Measurements from ENCODE around the gene ZNRF1. TPM values are rescaled to one million over a fixed set of nuclear protein-coding genes. Genes with fewer than 3 reads are reported as not detected.

Gene ZNRF1
- total and polyA plus RNA-seq, 2 of the 13 experiments (the other 11 are each of a cell fraction or from before 2014, with no cell fraction given) = 43.9 to 58.7 TPM

DNA sequence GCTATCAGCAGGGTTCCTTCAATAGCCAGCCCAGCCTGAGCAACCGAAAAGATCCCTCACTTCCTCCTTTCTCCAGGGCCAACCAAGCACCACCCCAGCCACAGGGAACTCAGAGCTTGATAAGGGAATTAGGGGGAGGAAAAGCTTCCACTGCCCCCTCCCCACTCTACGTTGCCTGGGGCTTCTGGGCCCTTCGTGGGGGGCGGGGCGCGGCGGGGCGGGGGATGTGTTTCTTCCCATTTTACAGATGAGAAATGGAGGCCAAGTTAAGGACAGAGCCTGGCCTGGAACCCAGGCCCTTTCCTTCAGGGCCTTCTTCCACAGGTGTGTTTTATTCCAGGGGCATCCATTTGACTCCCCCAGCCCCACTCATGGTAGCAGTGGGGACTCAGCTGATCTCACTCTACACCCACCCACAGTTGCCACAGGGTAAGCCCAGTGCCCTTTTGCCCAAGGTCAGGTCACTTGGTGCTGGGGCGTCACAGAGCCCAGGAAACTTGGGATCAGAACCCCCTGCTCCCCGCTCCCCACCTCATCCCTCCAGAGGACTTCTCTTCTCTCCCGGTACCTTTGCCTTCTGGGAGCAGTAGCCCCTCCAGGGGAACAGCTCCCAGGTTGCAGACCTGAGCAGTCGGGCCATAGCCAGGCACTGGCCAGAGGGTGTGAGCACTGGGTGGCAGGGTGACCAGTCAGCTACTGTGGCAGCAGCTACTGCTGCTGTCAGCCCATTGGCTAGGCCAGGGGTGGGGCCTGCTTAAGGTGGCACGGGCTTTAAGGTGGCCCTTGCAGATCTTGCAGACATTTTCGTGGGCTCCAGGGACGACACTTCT, 117.5 kb downstream of the ZNRF1 start, which contains the start of gene LDHD (continued):
- TF ChIP-seq TBL1XR1 (IDR thresholded peaks at IDR 0.05; ENCODE audit: borderline replicate concordance, low read length, partially characterized antibody) (no peak), ZNF547 (CRISPR knock-in tag; IDR thresholded peaks at IDR 0.05) (peak; percentile 65; the same call in 1 of the 2 replicates), ARHGAP35 (CRISPR knock-in tag; IDR thresholded peaks at IDR 0.05; ENCODE audit: borderline replicate concordance) (no peak), ZNF790 (CRISPR knock-in tag; IDR thresholded peaks at IDR 0.05; ENCODE audit: borderline replicate concordance) (peak; percentile 46; the same call in 1 of the 2 replicates), ZKSCAN8 (CRISPR knock-in tag; IDR thresholded peaks at IDR 0.05; ENCODE audit: borderline replicate concordance) (0 out of 2 replicates have a peak, but pooled peaks have one; percentile 72), NRL (CRISPR knock-in tag; IDR thresholded peaks at IDR 0.05; ENCODE audit: borderline replicate concordance) (peak; percentile 97), ZNF615 (CRISPR knock-in tag; IDR thresholded peaks at IDR 0.05; ENCODE audit: borderline replicate concordance) (0 out of 2 replicates have a peak, but pooled peaks have one; percentile 58), ZNF562 (CRISPR knock-in tag; IDR thresholded peaks at IDR 0.05; ENCODE audit: borderline replicate concordance) (no peak), TOE1 (CRISPR knock-in tag; IDR thresholded peaks at IDR 0.05) (0 out of 2 replicates have a peak, but pooled peaks have one; percentile 35), PHF21A (CRISPR knock-in tag; IDR thresholded peaks at IDR 0.05) (no peak), SP1 (IDR thresholded peaks at IDR 0.05) (no peak), SP1 (CRISPR knock-in tag; IDR thresholded peaks at IDR 0.05) (peak; percentile 68), ZNF207 (IDR thresholded peaks at IDR 0.05; ENCODE audit: borderline replicate concordance) (no peak), AGO2 (optimal IDR thresholded peaks at IDR 0.05; ENCODE audit: low read depth, low read length) (peak; percentile 28), KLF11 (CRISPR knock-in tag; IDR thresholded peaks at IDR 0.05) (peak; percentile 76; the same call in 1 of the 2 replicates), PHF8 (CRISPR knock-in tag; IDR thresholded peaks at IDR 0.05) (peak; percentile 89), GZF1 (CRISPR knock-in tag; IDR thresholded peaks at IDR 0.05) (peak; percentile 44; the same call in 1 of the 2 replicates), ZNF598 (CRISPR knock-in tag; IDR thresholded peaks at IDR 0.05; ENCODE audit: borderline replicate concordance) (peak; percentile 94; the same call in 1 of the 2 replicates), ZNF335 (CRISPR knock-in tag; IDR thresholded peaks at IDR 0.05) (no peak; the same call in 1 of the 2 replicates)
- TF ChIP-seq, protein P1, sequence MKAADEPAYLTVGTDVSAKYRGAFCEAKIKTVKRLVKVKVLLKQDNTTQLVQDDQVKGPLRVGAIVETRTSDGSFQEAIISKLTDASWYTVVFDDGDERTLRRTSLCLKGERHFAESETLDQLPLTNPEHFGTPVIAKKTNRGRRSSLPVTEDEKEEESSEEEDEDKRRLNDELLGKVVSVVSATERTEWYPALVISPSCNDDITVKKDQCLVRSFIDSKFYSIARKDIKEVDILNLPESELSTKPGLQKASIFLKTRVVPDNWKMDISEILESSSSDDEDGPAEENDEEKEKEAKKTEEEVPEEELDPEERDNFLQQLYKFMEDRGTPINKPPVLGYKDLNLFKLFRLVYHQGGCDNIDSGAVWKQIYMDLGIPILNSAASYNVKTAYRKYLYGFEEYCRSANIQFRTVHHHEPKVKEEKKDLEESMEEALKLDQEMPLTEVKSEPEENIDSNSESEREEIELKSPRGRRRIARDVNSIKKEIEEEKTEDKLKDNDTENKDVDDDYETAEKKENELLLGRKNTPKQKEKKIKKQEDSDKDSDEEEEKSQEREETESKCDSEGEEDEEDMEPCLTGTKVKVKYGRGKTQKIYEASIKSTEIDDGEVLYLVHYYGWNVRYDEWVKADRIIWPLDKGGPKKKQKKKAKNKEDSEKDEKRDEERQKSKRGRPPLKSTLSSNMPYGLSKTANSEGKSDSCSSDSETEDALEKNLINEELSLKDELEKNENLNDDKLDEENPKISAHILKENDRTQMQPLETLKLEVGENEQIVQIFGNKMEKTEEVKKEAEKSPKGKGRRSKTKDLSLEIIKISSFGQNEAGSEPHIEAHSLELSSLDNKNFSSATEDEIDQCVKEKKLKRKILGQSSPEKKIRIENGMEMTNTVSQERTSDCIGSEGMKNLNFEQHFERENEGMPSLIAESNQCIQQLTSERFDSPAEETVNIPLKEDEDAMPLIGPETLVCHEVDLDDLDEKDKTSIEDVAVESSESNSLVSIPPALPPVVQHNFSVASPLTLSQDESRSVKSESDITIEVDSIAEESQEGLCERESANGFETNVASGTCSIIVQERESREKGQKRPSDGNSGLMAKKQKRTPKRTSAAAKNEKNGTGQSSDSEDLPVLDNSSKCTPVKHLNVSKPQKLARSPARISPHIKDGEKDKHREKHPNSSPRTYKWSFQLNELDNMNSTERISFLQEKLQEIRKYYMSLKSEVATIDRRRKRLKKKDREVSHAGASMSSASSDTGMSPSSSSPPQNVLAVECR (CRISPR knock-in tag; IDR thresholded peaks at IDR 0.05; ENCODE audit: borderline replicate concordance) = peak; percentile 88
- TF ChIP-seq, protein P2, sequence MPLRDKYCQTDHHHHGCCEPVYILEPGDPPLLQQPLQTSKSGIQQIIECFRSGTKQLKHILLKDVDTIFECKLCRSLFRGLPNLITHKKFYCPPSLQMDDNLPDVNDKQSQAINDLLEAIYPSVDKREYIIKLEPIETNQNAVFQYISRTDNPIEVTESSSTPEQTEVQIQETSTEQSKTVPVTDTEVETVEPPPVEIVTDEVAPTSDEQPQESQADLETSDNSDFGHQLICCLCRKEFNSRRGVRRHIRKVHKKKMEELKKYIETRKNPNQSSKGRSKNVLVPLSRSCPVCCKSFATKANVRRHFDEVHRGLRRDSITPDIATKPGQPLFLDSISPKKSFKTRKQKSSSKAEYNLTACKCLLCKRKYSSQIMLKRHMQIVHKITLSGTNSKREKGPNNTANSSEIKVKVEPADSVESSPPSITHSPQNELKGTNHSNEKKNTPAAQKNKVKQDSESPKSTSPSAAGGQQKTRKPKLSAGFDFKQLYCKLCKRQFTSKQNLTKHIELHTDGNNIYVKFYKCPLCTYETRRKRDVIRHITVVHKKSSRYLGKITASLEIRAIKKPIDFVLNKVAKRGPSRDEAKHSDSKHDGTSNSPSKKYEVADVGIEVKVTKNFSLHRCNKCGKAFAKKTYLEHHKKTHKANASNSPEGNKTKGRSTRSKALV (CRISPR knock-in tag; IDR thresholded peaks at IDR 0.05) = no peak
- TF ChIP-seq, protein P3, sequence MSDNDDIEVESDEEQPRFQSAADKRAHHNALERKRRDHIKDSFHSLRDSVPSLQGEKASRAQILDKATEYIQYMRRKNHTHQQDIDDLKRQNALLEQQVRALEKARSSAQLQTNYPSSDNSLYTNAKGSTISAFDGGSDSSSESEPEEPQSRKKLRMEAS (IDR thresholded peaks at IDR 0.05) = peak; percentile 77

All from HepG2 (cell line).